Neutrophil (primary cell): ENCODE measurements around the gene SNX18.

Experiments
- H3K27ac ChIP-seq: fragments of 200-600 bp; sonication (generic); 2 replicates; pipeline ENCODE4 v1.5.1; 2016; ENCODE audit warnings: mild to moderate bottlenecking, moderate library complexity
- H3K27me3 ChIP-seq: fragments of 200-600 bp; sonication (generic); 2 replicates; pipeline ENCODE4 v1.6.0; 2016; ENCODE audit warnings: mild to moderate bottlenecking
- H3K36me3 ChIP-seq: fragments of 200-600 bp; sonication (generic); 2 replicates; pipeline ENCODE4 v1.5.1; 2017
- H3K4me1 ChIP-seq, 2 experiments: fragments of 200-600 bp in 1 of 2; sonication (generic) in 1 of 2; 1 replicate in 1 of 2; 2 replicates in 1 of 2; pipeline versions ENCODE4 v1.5.1 to v1.6.1; 2013 to 2016; ENCODE audit warnings: low read depth in 1 of 2, low read length in 1 of 2, mild to moderate bottlenecking in 1 of 2, moderate library complexity in 1 of 2; ENCODE audit not compliant: control insufficient read depth in 1 of 2, insufficient read depth in 1 of 2
- H3K4me3 ChIP-seq, 2 experiments: fragments of 200-600 bp in 1 of 2; sonication (generic) in 1 of 2; 1 replicate in 1 of 2; 2 replicates in 1 of 2; pipeline ENCODE4 v1.5.1; 2013 to 2016; ENCODE audit warnings: low read depth in 1 of 2, low read length in 1 of 2, mild to moderate bottlenecking in 1 of 2, moderate library complexity in 1 of 2
- H3K9me3 ChIP-seq: fragments of 200-600 bp; sonication (generic); 2 replicates; pipeline ENCODE4 v1.5.1; 2016
- CTCF ChIP-seq: fragments of 200-600 bp; sonication (generic); IDR thresholded peaks from 2 replicates; pipeline ENCODE4 v1.5.1; 2016; ENCODE audit warnings: antibody characterized with exemption

The SNX18 gene

DNA sequence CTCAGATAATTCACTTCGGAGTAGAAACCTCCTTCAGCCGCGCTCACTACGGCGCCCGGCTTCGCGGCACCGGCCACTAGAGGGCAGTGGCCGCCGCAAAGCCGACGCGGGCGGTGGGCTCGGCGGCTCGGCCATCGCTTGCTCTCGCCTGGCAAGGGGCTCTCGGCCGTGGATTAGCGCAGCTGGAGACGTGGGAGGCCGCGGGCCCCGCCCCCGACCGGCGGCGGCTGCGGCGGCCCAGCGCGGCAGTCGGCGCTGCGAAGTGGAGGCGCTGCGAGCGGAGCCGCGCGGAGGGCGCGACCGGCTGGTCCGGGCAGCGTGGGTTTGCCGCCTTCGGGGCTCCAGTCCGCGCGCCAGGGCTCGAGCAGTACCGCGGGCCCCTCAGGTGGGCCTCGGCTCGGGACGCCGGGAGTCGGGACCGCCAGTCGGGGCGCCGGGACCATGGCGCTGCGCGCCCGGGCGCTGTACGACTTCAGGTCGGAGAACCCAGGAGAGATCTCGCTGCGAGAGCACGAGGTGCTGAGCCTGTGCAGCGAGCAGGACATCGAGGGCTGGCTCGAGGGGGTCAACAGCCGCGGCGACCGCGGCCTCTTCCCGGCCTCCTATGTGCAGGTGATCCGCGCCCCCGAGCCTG, at the start of gene SNX18:
Gene SNX18 (plus strand): TSS at position 248 of the 634 bp plus-strand sequence. CDS start 194 bp downstream, at position 442.
- peaks cover 15% of the 10 kb centered on the region for H3K36me3 ChIP-seq
- H3K4me1 ChIP-seq: peaks cover 26 to 43% of the 10 kb centered on the region in 2 experiments
- no peaks in the 10 kb centered on the region for H3K9me3 ChIP-seq
- H3K27me3 ChIP-seq: no peaks in the 10 kb centered on the region
- H3K27ac ChIP-seq: peak within 1 kb of the TSS; percentile 96
- H3K4me3 ChIP-seq: peak within 1 kb of the TSS; percentile 92 to 99
- TF ChIP-seq CTCF: peak; percentile 96

DNA sequence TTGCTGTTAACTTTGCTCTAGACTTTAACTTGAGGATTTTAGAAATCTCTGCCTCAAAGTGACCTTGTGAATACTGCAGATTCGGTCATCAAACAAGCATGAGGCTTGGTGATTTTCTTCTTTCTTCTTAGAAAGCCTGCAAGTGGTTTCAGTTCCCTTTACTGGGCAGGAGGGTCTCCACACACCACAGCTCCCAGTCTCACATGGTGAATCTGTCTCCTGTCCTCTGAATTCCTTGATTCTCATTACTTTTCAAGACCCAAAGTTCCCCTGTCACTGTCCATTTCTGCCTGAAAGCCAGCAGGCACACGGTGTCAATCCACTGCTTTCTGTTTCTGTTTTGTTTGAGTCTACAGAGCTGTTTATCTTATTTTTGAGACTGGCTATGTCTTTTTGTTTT, 47.9 kb upstream of the SNX18 start:
- H3K9me3 ChIP-seq: no peaks in the 10 kb centered on the region
- H3K36me3 ChIP-seq: no peaks in the 10 kb centered on the region
- H3K27me3 ChIP-seq: no peaks in the 10 kb centered on the region
- H3K4me3 ChIP-seq: no peak overlapping the region
- H3K27ac ChIP-seq: no peak overlapping the region
- TF ChIP-seq CTCF: no peak
- no peaks in the 10 kb centered on the region for H3K4me1 ChIP-seq

DNA sequence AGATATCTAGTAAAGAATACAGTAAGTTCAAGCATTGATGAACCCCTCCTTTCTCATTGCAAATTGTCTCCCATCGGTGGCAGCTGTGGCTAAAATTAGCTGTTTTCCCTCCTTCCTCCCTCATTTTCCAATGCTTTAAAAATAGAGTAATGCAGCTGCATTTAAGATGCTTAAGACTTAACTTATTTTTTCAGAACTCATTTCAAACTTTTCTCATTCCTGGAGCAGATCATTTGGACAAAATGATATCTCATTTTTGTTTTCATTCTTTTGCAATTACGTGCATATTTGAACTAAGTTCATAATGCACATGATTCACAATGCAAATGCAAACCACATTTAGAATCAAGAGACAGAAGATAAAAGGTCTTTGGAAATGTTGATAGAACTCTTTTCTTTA, 47.4 kb upstream of the SNX18 start:
- H3K27ac ChIP-seq: no peak overlapping the region

DNA sequence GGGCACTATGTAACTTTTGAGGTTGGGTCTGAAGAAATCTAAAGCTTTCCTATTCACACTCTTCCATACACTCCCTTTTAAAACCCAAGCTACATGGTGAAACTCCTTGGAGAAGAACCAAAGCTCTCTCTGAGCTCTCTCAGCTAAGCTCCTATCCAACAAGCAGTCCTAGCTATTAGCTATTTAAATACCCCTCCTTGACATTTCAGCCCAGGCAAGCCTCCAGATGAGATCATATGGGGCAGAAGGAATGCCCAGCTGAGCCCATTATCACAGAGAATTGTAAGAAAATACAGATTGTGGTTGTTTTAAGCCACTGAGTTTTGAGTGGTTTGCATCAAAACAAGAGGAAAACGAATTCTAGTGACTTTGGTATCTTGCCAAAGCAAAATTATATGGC, 46.9 kb upstream of the SNX18 start:
- Histone ChIP-seq H3K27me3 (no peaks in the 10 kb centered on the region), H3K9me3 (no peaks in the 10 kb centered on the region), H3K4me1 (no peaks in the 10 kb centered on the region), H3K4me3 (no peak overlapping the region), H3K36me3 (no peaks in the 10 kb centered on the region), H3K27ac (no peak overlapping the region)
- no peak for TF ChIP-seq CTCF

More for the DNA sequence above, 47.4 kb upstream of the SNX18 start:
- TF ChIP-seq CTCF: no peak
- no peaks in the 10 kb centered on the region for H3K4me1 ChIP-seq
- no peaks in the 10 kb centered on the region for H3K36me3 ChIP-seq
- no peaks in the 10 kb centered on the region for H3K9me3 ChIP-seq
- no peaks in the 10 kb centered on the region for H3K27me3 ChIP-seq
- no peak overlapping the region for H3K4me3 ChIP-seq

DNA sequence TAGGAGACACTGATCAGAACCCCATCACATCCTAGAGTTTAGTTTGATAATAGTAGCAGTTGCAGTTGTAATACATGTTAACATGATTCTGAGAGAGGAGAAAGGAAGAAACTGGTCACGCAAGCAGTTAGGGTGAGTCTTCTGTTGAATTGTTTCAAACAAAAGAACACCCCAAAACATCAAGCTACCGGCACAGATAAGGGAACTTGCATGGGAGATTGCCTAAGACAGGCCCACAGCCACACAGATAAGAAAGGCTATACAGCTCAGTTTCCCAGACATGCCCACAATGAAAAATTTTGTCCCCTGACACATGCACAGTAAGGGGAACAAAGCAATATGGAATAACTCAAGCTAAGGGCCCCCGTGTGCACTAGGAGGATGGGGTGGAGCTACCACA, 46.2 kb upstream of the SNX18 start:
- Histone ChIP-seq H3K27me3 (no peaks in the 10 kb centered on the region), H3K9me3 (no peaks in the 10 kb centered on the region), H3K27ac (no peak overlapping the region), H3K4me3 (no peak overlapping the region), H3K4me1 (no peaks in the 10 kb centered on the region), H3K36me3 (no peaks in the 10 kb centered on the region)
- no peak for TF ChIP-seq CTCF

- no peaks in the 10 kb centered on the region for H3K36me3 ChIP-seq
- no peak for TF ChIP-seq CTCF
- no peak overlapping the region for H3K4me3 ChIP-seq
- H3K27ac ChIP-seq: no peak overlapping the region
- no peaks in the 10 kb centered on the region for H3K27me3 ChIP-seq
- H3K4me1 ChIP-seq: no peaks in the 10 kb centered on the region
- H3K9me3 ChIP-seq: no peaks in the 10 kb centered on the region
These were observed 40.9 kb upstream of the SNX18 start for GRCh38 chr5:54476682-54477081.
